ENCODE measurements around the gene SOHLH1. TPM values are rescaled to one million over a fixed set of nuclear protein-coding genes. Genes with fewer than 3 reads are reported as not detected.
A peak's percentile ranks its signal among the peaks of the same experiment; 100 is the strongest.

SOHLH1 gene
- total RNA-seq, 1 donor from 2014 or later = not detected

GRCh38 chr9:135705376-135705775 lies 6.1 kb upstream of the SOHLH1 start:
- no peak overlapping the region for H3K27ac Mint-ChIP-seq (ENCODE audit: unreplicated experiment)
- no peak for DNase-seq
- no peaks in the 10 kb centered on the region for H3K9me3 Mint-ChIP-seq (ENCODE audit: unreplicated experiment)
- TF ChIP-seq CTCF (IDR thresholded peaks at IDR 0.05; ENCODE audit: partially characterized antibody, unreplicated experiment) = no peak
- H3K4me1 Mint-ChIP-seq (ENCODE audit: low read depth, unreplicated experiment) = no peaks in the 10 kb centered on the region
- peaks cover 1% of the 10 kb centered on the region for H3K27me3 Mint-ChIP-seq (ENCODE audit: unreplicated experiment)
- no peaks in the 10 kb centered on the region for H3K36me3 Mint-ChIP-seq (ENCODE audit: unreplicated experiment)
- no peak overlapping the region for H3K4me3 Mint-ChIP-seq (ENCODE audit: unreplicated experiment)

- H3K27ac Mint-ChIP-seq (ENCODE audit: unreplicated experiment) = no peak overlapping the region
- H3K27me3 Mint-ChIP-seq (ENCODE audit: unreplicated experiment) = peaks cover 3% of the 10 kb centered on the region
- H3K36me3 Mint-ChIP-seq (ENCODE audit: unreplicated experiment) = no peaks in the 10 kb centered on the region
- no peak overlapping the region for H3K4me3 Mint-ChIP-seq (ENCODE audit: unreplicated experiment)
- TF ChIP-seq CTCF (IDR thresholded peaks at IDR 0.05; ENCODE audit: partially characterized antibody, unreplicated experiment) = no peak
- H3K4me1 Mint-ChIP-seq (ENCODE audit: low read depth, unreplicated experiment) = no peaks in the 10 kb centered on the region
- no peaks in the 10 kb centered on the region for H3K9me3 Mint-ChIP-seq (ENCODE audit: unreplicated experiment)
- DNase-seq = no peak
Measured at GRCh38 chr9:135704483-135704882, 5.2 kb upstream of the SOHLH1 start.

- H3K9me3 Mint-ChIP-seq (ENCODE audit: unreplicated experiment) = no peaks in the 10 kb centered on the region
- H3K27ac Mint-ChIP-seq (ENCODE audit: unreplicated experiment) = no peak overlapping the region
- H3K4me1 Mint-ChIP-seq (ENCODE audit: low read depth, unreplicated experiment) = no peaks in the 10 kb centered on the region
- no peak for DNase-seq
- no peak overlapping the region for H3K4me3 Mint-ChIP-seq (ENCODE audit: unreplicated experiment)
- no peak for TF ChIP-seq CTCF (IDR thresholded peaks at IDR 0.05; ENCODE audit: partially characterized antibody, unreplicated experiment)
- peaks cover 3% of the 10 kb centered on the region for H3K27me3 Mint-ChIP-seq (ENCODE audit: unreplicated experiment)
- H3K36me3 Mint-ChIP-seq (ENCODE audit: unreplicated experiment) = no peaks in the 10 kb centered on the region
Measured at GRCh38 chr9:135703726-135704125, 4.4 kb upstream of the SOHLH1 start.

DNA sequence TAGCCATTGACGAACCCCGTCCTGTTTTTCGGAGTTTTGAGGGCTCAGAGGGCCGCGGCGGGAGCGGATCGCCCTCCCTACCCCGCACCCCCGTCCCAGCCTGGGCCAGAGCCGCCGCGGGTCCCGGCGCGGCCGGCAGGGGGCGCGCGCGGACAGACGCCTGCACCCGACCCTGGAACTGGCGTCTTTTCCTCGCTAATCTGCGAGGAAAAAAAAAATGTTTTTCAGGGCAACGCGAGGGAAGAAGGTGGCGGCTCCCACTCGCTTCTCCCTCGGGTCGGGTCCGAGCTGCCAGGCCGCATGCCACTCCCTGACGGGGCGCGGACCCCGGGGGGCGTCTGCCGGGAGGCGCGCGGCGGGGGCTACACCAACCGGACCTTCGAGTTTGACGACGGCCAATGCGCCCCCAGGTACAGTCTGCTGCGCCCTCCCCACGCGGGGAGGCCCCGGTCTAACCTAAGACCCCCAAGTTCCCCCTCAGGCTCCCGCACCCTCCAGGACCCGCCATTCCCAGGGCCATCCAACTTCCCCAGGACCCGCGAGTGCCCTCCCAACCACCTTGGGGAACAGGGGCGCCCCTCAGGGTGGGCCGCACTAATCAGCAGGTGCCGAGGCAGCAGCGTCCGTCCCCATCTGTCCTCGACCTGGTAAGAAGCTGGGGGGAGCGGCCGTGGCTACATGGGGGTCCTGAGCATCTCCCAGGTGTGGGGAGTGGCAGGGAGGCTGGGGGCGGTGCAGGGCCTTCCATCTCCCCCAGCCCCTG lies 2.9 kb upstream of the SOHLH1 start, which contains the start of gene KCNT1:
TSS of gene KCNT1 (plus strand) at position 227 of the 763 bp plus-strand sequence. CDS start at position 301, 74 bp downstream.
- H3K27me3 Mint-ChIP-seq (ENCODE audit: unreplicated experiment) = peaks cover 3% of the 10 kb centered on the region
- no peak within 1 kb of the TSS for H3K4me3 Mint-ChIP-seq (ENCODE audit: unreplicated experiment)
- peak; percentile 100 for TF ChIP-seq CTCF (IDR thresholded peaks at IDR 0.05; ENCODE audit: partially characterized antibody, unreplicated experiment)
- H3K36me3 Mint-ChIP-seq (ENCODE audit: unreplicated experiment) = no peaks in the 10 kb centered on the region
- peak; percentile 82 for DNase-seq
- H3K9me3 Mint-ChIP-seq (ENCODE audit: unreplicated experiment) = no peaks in the 10 kb centered on the region
- no peak within 1 kb of the TSS for H3K27ac Mint-ChIP-seq (ENCODE audit: unreplicated experiment)
- no peaks in the 10 kb centered on the region for H3K4me1 Mint-ChIP-seq (ENCODE audit: low read depth, unreplicated experiment)

Measured in glutamatergic neuron (in vitro differentiated cells).